Lung (tissue), 12 donors: ENCODE results near the gene NCAN. TPM values are rescaled to one million over a fixed set of nuclear protein-coding genes. Genes with fewer than 3 reads are reported as not detected.
A peak's percentile ranks its signal among the peaks of the same experiment; 100 is the strongest.
"Not testable (repeated sequence)": the region's sequence is repeated elsewhere in the genome, so short reads cannot be mapped to it uniquely, and the experiment has no call there.

Experiments used
- ATAC-seq: fragments of 200-7000 bp; cut with Tn5 transposase; one replicate; pipeline ENCODE4 v1.9.1; 2020; ENCODE audit warnings: moderate number of reproducible peaks; ENCODE audit not compliant: insufficient read depth, low FRiP score
- DNase-seq, 3 donors: peaks; one replicate each; pipeline ENCODE4 v3.0.0-alpha.2; 2013 to 2017
- H3K27ac ChIP-seq, 2 donors: one replicate each; pipeline ENCODE4 v1.5.1; 2013; ENCODE audit warnings: mild to moderate bottlenecking in 2 of 2, moderate library complexity in 2 of 2, control low read depth in 1 of 2, inconsistent platforms in 1 of 2, low read depth in 1 of 2, low read length in 1 of 2
- H3K27me3 ChIP-seq, 3 donors: one replicate each; pipeline ENCODE4 v1.5.1; 2013; ENCODE audit warnings: low read length in 2 of 3; ENCODE audit not compliant: control insufficient read depth in 3 of 3, insufficient read depth in 3 of 3
- H3K36me3 ChIP-seq, 4 donors: one replicate each; pipeline ENCODE4 v1.5.1; 2013; ENCODE audit warnings: low read length in 4 of 4, mild to moderate bottlenecking in 1 of 4, moderate library complexity in 1 of 4; ENCODE audit not compliant: control insufficient read depth in 4 of 4, insufficient read depth in 4 of 4
- H3K4me1 ChIP-seq, 5 donors: one replicate each; pipeline ENCODE4 v1.5.1; 2013; ENCODE audit warnings: low read length in 5 of 5, mild to moderate bottlenecking in 2 of 5, moderate library complexity in 1 of 5; ENCODE audit not compliant: control insufficient read depth in 5 of 5, insufficient read depth in 5 of 5
- H3K4me3 ChIP-seq: one replicate; pipeline ENCODE4 v1.5.1; 2013; ENCODE audit warnings: mild to moderate bottlenecking, control low read depth, moderate library complexity
- H3K9ac ChIP-seq, 2 donors: one replicate each; pipeline ENCODE4 v1.5.1; 2013; ENCODE audit warnings: low read length in 2 of 2, control low read depth in 1 of 2; ENCODE audit not compliant: insufficient read depth in 1 of 2
- H3K9me3 ChIP-seq, 4 donors: one replicate each; pipeline ENCODE4 v1.5.1; 2013; ENCODE audit warnings: low read length in 3 of 4, mild to moderate bottlenecking in 1 of 4, moderate library complexity in 1 of 4; ENCODE audit not compliant: control insufficient read depth in 4 of 4, insufficient read depth in 3 of 4
- WGBS, 2 donors: extraction: QIAGEN DNeasy Blood & Tissue Kit; methylation state at CpG; one replicate each; pipeline ENCODE4 v1.1.7; 2013; 5-methylcytosine and 5-hydroxymethylcytosine counted together
- polyA plus RNA-seq, 2 donors: library from polyadenylated mRNA; stranded (reverse); fragments of 200-250 nt; gene quantifications; one replicate each; pipeline ENCODE4 v1.2.1, GENCODE V29; 2013
- total RNA-seq, 2 donors: library from RNA; depleted of rRNA in 1 of 2; stranded (reverse); fragments of >200 nt in 1 of 2; gene quantifications; one replicate each; pipeline ENCODE4 v1.2.1, GENCODE V29; 2014 to 2021
- TF ChIP-seq, protein P1 (sequence below): IDR thresholded peaks from 2 replicates; pipeline ENCODE4 v1.5.1; 2012; ENCODE audit warnings: mild to moderate bottlenecking; ENCODE audit errors: control extremely low read depth, extremely low read depth
- donor health status: control.
- donor health status: control.
- donor health status: Bipolar disorder and iron deficiency.
- donor health status: healthy.
- donor health status: DM: yes; HTN: yes; CAD: no.

The NCAN gene
- total and polyA plus RNA-seq, 4 donors, result 0.01 to 0.06 (median 0.03) TPM; not detected in 1

DNA sequence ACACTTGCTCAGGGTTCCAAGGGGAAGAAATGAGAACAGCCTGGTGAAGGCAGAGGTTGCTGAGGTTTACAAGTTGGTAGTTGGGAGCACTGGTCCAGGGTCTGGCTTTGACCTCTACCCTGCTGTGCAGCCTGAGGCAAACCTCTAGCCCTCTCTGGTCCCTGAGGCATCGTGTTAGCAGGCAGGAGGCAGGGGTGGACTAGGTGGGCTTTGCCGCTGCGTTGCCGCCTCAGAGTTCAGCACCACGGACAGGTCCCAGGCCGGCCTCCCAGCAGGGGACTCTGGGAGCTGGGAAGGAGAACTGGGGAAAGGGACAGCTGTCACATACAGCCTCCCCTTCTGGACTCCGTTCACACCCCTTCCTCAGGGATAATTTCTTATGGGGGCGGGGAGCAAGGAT lies 3.1 kb downstream of the NCAN start:
- no peak for ATAC-seq
- no peak overlapping the region for H3K27ac ChIP-seq
- H3K9ac ChIP-seq, result no peak overlapping the region
- peaks cover 0 to 2% (median 0%) of the 10 kb centered on the region in 5 donors for H3K4me1 ChIP-seq
- peaks cover 0 to 1% (median 0%) of the 10 kb centered on the region in 4 donors for H3K9me3 ChIP-seq
- 2% methylated on average over 8 of the region's 8 CpGs for WGBS, 2 donors
- TF ChIP-seq, protein P1, sequence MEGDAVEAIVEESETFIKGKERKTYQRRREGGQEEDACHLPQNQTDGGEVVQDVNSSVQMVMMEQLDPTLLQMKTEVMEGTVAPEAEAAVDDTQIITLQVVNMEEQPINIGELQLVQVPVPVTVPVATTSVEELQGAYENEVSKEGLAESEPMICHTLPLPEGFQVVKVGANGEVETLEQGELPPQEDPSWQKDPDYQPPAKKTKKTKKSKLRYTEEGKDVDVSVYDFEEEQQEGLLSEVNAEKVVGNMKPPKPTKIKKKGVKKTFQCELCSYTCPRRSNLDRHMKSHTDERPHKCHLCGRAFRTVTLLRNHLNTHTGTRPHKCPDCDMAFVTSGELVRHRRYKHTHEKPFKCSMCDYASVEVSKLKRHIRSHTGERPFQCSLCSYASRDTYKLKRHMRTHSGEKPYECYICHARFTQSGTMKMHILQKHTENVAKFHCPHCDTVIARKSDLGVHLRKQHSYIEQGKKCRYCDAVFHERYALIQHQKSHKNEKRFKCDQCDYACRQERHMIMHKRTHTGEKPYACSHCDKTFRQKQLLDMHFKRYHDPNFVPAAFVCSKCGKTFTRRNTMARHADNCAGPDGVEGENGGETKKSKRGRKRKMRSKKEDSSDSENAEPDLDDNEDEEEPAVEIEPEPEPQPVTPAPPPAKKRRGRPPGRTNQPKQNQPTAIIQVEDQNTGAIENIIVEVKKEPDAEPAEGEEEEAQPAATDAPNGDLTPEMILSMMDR, result no peak
- H3K27me3 ChIP-seq, result peaks cover 7 to 32% (median 22%) of the 10 kb centered on the region in 3 donors
- H3K36me3 ChIP-seq, result no peaks in the 10 kb centered on the region
- no peak overlapping the region for H3K4me3 ChIP-seq
- DNase-seq, result peak; percentile 65 to 81 (median 75)

- H3K4me3 ChIP-seq, result no peak overlapping the region
- H3K9me3 ChIP-seq, result peaks cover 0 to 1% (median 0%) of the 10 kb centered on the region in 4 donors
- no peak for ATAC-seq
- H3K27me3 ChIP-seq, result peaks cover 7 to 32% (median 22%) of the 10 kb centered on the region in 3 donors
- no peak for DNase-seq
- H3K9ac ChIP-seq, result no peak overlapping the region
- WGBS, 2 donors, result 72 to 80% methylated on average over 4 of the region's 4 CpGs
- H3K36me3 ChIP-seq, result no peaks in the 10 kb centered on the region
- no peak overlapping the region for H3K27ac ChIP-seq
- TF ChIP-seq, protein P1, result no peak
- peaks cover 0 to 2% (median 0%) of the 10 kb centered on the region in 5 donors for H3K4me1 ChIP-seq
Measured at GRCh38 chr19:19215792-19216191, 4.0 kb downstream of the NCAN start.

DNA sequence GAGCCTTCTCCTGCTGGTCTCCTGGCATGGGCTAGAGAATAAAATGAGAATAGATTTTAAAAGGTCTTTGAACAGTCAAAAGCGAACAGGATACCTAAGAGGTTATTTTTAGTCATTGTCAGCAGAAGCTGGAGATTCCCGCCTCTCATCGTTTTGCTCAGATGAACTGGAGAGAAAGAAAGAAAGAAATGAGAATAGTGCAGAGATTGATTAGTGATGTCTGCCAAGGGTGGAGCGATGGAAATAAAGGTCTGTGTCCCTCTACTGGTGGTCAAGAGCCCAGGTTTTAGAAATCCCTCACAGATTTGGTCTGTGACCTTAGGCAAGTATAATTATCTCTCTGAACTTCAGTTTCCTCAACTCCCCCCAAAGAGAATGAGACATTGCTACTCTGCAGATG lies 5.3 kb downstream of the NCAN start:
- ATAC-seq (no peak), DNase-seq (no peak)
- Histone ChIP-seq H3K4me1 (peaks cover 0 to 2% (median 0%) of the 10 kb centered on the region in 5 donors), H3K9ac (no peak overlapping the region), H3K36me3 (no peaks in the 10 kb centered on the region), H3K9me3 (peaks cover 0 to 1% (median 0%) of the 10 kb centered on the region in 4 donors), H3K27ac (no peak overlapping the region), H3K27me3 (peaks cover 4 to 23% (median 16%) of the 10 kb centered on the region in 3 donors), H3K4me3 (no peak overlapping the region)
- WGBS, 2 donors, result 59 to 71% methylated on average over 4 of the region's 4 CpGs
- TF ChIP-seq, protein P1, result no peak

GRCh38 chr19:19218911-19219310 lies 7.2 kb downstream of the NCAN start:
- no peak overlapping the region for H3K9ac ChIP-seq
- no peaks in the 10 kb centered on the region for H3K36me3 ChIP-seq
- TF ChIP-seq, protein P1, result no peak
- no peak overlapping the region for H3K27ac ChIP-seq
- ATAC-seq (no peak), DNase-seq (no peak)
- peaks cover 0 to 1% (median 0%) of the 10 kb centered on the region in 4 donors for H3K9me3 ChIP-seq
- 84 to 90% methylated on average over 21 of the region's 21 CpGs for WGBS, 2 donors
- H3K4me3 ChIP-seq, result no peak overlapping the region
- H3K4me1 ChIP-seq, result peaks cover 0 to 2% (median 0%) of the 10 kb centered on the region in 5 donors
- peaks cover 2 to 9% (median 4%) of the 10 kb centered on the region in 3 donors for H3K27me3 ChIP-seq

GRCh38 chr19:19221000-19221399 lies 9.2 kb downstream of the NCAN start:
- 81 to 93% methylated on average over 8 of the region's 8 CpGs for WGBS, 2 donors
- not testable (repeated sequence) for ATAC-seq, DNase-seq, H3K4me3 ChIP-seq, H3K9me3 ChIP-seq, H3K9ac ChIP-seq, H3K4me1 ChIP-seq, H3K27ac ChIP-seq, H3K36me3 ChIP-seq
- peaks cover 0 to 19% (median 4%) of the 10 kb centered on the region in 3 donors for H3K27me3 ChIP-seq
